ENCODE measurements around the gene KPNA1. TPM values are rescaled to one million over a fixed set of nuclear protein-coding genes. Genes with fewer than 3 reads are reported as not detected.

The KPNA1 gene
- total and polyA plus RNA-seq, 2 experiments from 2014 or later = 38.9 to 44.0 TPM

DNA sequence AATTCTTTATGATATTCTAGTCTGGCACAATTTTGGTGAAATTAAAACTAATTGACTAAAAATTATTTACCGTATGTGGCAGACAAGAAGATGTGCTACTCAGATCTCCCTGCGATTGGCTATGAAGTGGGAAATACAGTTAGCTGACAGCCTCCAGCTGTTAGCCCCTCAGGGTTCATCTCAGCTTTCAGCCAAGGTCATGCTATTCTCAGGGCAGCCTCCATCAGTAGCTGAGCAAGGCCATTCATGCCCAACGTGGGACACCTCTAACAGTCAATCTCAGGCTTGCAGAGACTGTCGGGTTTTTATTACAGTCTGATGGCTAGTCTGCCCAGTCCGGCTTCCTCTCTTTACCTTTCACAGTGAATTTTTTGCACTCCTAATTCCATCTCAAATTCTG, 42.6 kb upstream of the KPNA1 start:
- H3K9me2 ChIP-seq (replicated peaks; ENCODE audit: insufficient read depth) = no peaks in the 10 kb centered on the region
- no peak for TF ChIP-seq EZH2phosphoT487 (IDR thresholded peaks at IDR 0.05; ENCODE audit: low read depth, severe bottlenecking, unreplicated experiment)
- TF ChIP-seq EZH2 (IDR thresholded peaks at IDR 0.05; ENCODE audit: borderline replicate concordance) = no peak
- TF ChIP-seq, protein P1, sequence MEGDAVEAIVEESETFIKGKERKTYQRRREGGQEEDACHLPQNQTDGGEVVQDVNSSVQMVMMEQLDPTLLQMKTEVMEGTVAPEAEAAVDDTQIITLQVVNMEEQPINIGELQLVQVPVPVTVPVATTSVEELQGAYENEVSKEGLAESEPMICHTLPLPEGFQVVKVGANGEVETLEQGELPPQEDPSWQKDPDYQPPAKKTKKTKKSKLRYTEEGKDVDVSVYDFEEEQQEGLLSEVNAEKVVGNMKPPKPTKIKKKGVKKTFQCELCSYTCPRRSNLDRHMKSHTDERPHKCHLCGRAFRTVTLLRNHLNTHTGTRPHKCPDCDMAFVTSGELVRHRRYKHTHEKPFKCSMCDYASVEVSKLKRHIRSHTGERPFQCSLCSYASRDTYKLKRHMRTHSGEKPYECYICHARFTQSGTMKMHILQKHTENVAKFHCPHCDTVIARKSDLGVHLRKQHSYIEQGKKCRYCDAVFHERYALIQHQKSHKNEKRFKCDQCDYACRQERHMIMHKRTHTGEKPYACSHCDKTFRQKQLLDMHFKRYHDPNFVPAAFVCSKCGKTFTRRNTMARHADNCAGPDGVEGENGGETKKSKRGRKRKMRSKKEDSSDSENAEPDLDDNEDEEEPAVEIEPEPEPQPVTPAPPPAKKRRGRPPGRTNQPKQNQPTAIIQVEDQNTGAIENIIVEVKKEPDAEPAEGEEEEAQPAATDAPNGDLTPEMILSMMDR (IDR thresholded peaks at IDR 0.05; ENCODE audit: poor library complexity) = no peak
- H3K9me3 ChIP-seq (ENCODE audit: low read depth) = no peaks in the 10 kb centered on the region
- 87% methylated on average over 5 of the region's 5 CpGs for WGBS (ENCODE audit: low lambda C conversion rate, missing lambda C conversion rate)
- no peaks in the 10 kb centered on the region for H3K27me3 ChIP-seq
- H3K79me2 ChIP-seq = peaks cover 2% of the 10 kb centered on the region
- H2AFZ ChIP-seq = no peak overlapping the region
- no peaks in the 10 kb centered on the region for H3K4me1 ChIP-seq (ENCODE audit: insufficient read depth)
- no peaks in the 10 kb centered on the region for H3K36me3 ChIP-seq (replicated peaks; ENCODE audit: insufficient read depth, low read depth)
- H3K27ac ChIP-seq = no peak overlapping the region
- DNase-seq (ENCODE audit: low spot score) = no peak
- H3K4me2 ChIP-seq = no peak overlapping the region
- H3K4me3 ChIP-seq = no peak overlapping the region
- H4K20me1 ChIP-seq (ENCODE audit: insufficient read depth, poor library complexity, severe bottlenecking) = no peaks in the 10 kb centered on the region

DNA sequence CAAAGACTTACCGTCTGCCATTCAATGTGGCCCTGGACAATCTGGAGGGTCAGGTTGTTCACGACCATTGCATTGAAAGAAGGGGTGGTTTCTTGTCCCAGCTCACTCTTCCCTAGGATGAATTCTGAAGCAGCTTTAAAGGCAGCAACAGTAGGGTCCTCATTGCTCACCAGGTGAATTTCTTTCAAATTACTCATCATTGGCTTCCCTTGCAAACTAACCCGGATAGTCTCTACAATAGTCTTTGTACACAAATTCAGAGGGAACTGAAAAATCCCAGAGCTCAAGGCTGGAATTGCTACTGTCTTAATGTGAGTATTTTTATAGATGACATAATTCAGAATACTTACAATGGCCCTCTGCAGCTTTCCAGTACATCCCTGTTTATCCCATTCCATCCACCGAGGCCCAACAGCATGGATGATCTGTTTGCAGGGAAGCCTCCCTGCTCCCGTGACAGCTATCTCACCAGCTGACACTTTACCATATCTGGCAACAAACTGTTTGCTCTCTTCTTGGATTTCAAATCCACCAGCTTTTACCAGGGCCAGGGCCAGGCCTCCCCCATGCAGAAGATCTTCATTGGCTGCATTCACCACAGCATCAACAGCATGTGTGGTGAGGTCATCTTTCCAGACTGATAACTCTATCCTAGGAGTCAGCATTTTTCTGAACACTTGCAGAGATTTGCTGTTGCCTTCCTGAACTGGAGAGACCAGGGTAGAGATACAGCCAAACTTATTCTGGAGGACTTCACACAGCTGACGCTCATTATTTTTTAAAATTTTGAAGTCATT, 40.7 kb upstream of the KPNA1 start:
- no peaks in the 10 kb centered on the region for H3K79me2 ChIP-seq
- no peaks in the 10 kb centered on the region for H3K36me3 ChIP-seq (replicated peaks; ENCODE audit: insufficient read depth, low read depth)
- H2AFZ ChIP-seq = no peak overlapping the region
- H3K4me1 ChIP-seq (ENCODE audit: insufficient read depth) = no peaks in the 10 kb centered on the region
- no peak overlapping the region for H3K4me2 ChIP-seq
- H3K27ac ChIP-seq = peak overlapping the region; percentile 14
- DNase-seq (ENCODE audit: low spot score) = peak; percentile 49
- no peak overlapping the region for H3K4me3 ChIP-seq
- WGBS (ENCODE audit: low lambda C conversion rate, missing lambda C conversion rate) = 77% methylated on average over 6 of the region's 6 CpGs
- H3K9me2 ChIP-seq (replicated peaks; ENCODE audit: insufficient read depth) = no peaks in the 10 kb centered on the region
- no peaks in the 10 kb centered on the region for H4K20me1 ChIP-seq (ENCODE audit: insufficient read depth, poor library complexity, severe bottlenecking)
- H3K27me3 ChIP-seq = no peaks in the 10 kb centered on the region
- TF ChIP-seq EZH2 (IDR thresholded peaks at IDR 0.05; ENCODE audit: borderline replicate concordance) = no peak
- TF ChIP-seq, protein P1 (IDR thresholded peaks at IDR 0.05; ENCODE audit: poor library complexity) = no peak
- no peak for TF ChIP-seq EZH2phosphoT487 (IDR thresholded peaks at IDR 0.05; ENCODE audit: low read depth, severe bottlenecking, unreplicated experiment)
- H3K9me3 ChIP-seq (ENCODE audit: low read depth) = no peaks in the 10 kb centered on the region

DNA sequence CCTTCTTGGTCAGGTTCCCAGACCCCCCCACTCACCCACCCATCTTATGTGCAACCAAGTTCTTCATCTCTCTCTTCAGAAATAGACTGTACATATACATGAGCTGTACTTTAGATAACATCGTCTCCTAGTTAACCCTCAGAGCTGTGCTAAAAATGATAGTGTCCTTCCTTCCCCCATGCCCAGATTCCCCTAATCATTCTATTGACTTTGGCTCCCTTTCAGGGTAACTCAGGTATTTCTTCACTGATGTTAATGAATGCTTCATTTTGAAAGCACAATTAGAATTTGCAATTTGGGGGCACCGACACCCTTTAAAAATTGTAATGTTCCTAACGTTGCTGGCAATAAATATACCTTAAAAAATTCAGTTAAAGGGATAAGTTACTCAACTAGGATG, 38.4 kb upstream of the KPNA1 start:
- DNase-seq (ENCODE audit: low spot score) = no peak
- Histone ChIP-seq H3K27ac (no peak overlapping the region), H3K4me2 (no peak overlapping the region), H3K9me3 (ENCODE audit: low read depth) (no peaks in the 10 kb centered on the region), H4K20me1 (ENCODE audit: insufficient read depth, poor library complexity, severe bottlenecking) (no peaks in the 10 kb centered on the region), H3K36me3 (replicated peaks; ENCODE audit: insufficient read depth, low read depth) (no peaks in the 10 kb centered on the region), H3K4me1 (ENCODE audit: insufficient read depth) (no peaks in the 10 kb centered on the region), H3K9me2 (replicated peaks; ENCODE audit: insufficient read depth) (no peaks in the 10 kb centered on the region), H3K27me3 (no peaks in the 10 kb centered on the region), H3K79me2 (no peaks in the 10 kb centered on the region), H3K4me3 (no peak overlapping the region), H2AFZ (no peak overlapping the region)
- WGBS (ENCODE audit: low lambda C conversion rate, missing lambda C conversion rate) = 56% methylated on average over 3 of the region's 3 CpGs
- TF ChIP-seq, protein P1 (IDR thresholded peaks at IDR 0.05; ENCODE audit: poor library complexity) = no peak
- TF ChIP-seq EZH2 (IDR thresholded peaks at IDR 0.05; ENCODE audit: borderline replicate concordance) = no peak
- TF ChIP-seq EZH2phosphoT487 (IDR thresholded peaks at IDR 0.05; ENCODE audit: low read depth, severe bottlenecking, unreplicated experiment) = no peak

All from hepatocyte (in vitro differentiated cells).